Activated T-helper 1 cell treated with anti-CD3 and anti-CD28 coated beads, Interleukin-12 subunit alpha, Interleukin-12 subunit beta, Interleukin-2, Interleukin-4 antibody, amounts not matched to agents 30 ng/mL and 10 ng/mL and 1 ng/mL, durations not matched to agents 14 hours and 24 hours and 36 hours (primary cell): ENCODE measurements around the gene SDSL. TPM values are rescaled to one million over a fixed set of nuclear protein-coding genes. Genes with fewer than 3 reads are reported as not detected.

ENCODE experiments used
- DNase-seq: peaks from one replicate; pipeline ENCODE4 v3.0.0; 2021; ENCODE audit warnings: low spot score
- H3K27ac Mint-ChIP-seq: one replicate; pipeline ENCODE4 v1.8.0; 2021; ENCODE audit warnings: mild to moderate bottlenecking, mixed read lengths
- H3K27me3 Mint-ChIP-seq: one replicate; pipeline ENCODE4 v1.8.0; 2022; ENCODE audit warnings: mild to moderate bottlenecking, moderate library complexity, mixed read lengths; ENCODE audit not compliant: insufficient read depth
- H3K36me3 Mint-ChIP-seq: one replicate; pipeline ENCODE4 v1.8.0; 2021; ENCODE audit warnings: low read depth, mixed read lengths
- H3K4me1 Mint-ChIP-seq: one replicate; pipeline ENCODE4 v1.8.0; 2021; ENCODE audit warnings: low read depth, mixed read lengths
- H3K4me3 Mint-ChIP-seq: one replicate; pipeline ENCODE4 v1.8.0; 2021; ENCODE audit warnings: mild to moderate bottlenecking, moderate library complexity, mixed read lengths
- H3K9me3 Mint-ChIP-seq: one replicate; pipeline ENCODE4 v1.8.0; 2021; ENCODE audit warnings: mixed read lengths
- intact Hi-C: fragments of 100-400 bp; cut with micrococcal nuclease; formaldehyde crosslinking; loops from one replicate; pipeline ENCODE4 v1.15.1; 2024
- total RNA-seq: library from RNA; stranded (reverse); gene quantifications from 2 replicates; pipeline ENCODE4 v1.2.3, GENCODE V29; 2022

The SDSL gene
- total RNA-seq, 1 donor from 2014 or later: 0.52 TPM

DNA sequence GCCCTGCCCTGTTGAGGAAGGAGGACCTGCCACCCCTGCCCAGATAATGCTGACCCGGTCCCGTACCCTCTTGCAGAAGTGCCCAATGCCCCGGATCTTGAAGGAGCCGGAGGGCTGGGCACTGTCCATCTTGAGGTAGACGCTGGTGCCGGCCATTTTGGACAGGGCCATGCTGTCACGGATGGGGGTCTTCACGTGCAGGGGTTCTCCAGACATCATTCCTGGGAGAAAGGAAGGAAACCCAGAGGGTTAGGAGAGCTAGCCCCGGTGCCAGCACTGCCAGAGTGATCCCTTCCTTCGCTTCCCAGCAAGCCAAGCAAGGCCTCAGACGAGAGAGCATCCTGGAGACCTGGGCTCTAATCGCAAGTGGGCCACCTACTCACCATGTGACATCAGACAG lies 22.7 kb upstream of the SDSL start:
- Mint-ChIP-seq H3K4me1 (no peaks in the 10 kb centered on the region), H3K27ac (no peak overlapping the region), H3K36me3 (no peaks in the 10 kb centered on the region), H3K4me3 (no peak overlapping the region), H3K27me3 (peaks cover 6% of the 10 kb centered on the region), H3K9me3 (no peaks in the 10 kb centered on the region)
- intact Hi-C loops: no loop called here
- no peak for DNase-seq

DNA sequence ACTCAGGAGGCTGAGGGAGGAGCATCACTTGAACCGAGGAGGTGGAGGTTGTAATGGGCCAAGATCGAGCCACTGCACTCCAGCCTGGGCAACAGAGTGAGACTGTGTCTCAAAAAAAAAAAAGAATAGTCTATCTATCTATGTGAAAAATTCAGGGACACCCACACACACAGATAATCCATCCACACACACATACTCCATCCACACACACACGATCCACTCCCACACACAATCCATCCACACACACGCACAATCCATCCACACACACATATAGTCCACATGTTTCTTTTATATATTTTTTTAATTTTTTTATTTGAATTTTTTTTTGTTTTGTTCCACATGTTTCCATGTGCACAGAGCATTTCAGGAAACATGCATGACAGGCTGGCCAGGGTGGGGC lies 21.8 kb upstream of the SDSL start:
- Mint-ChIP-seq H3K4me1 (no peaks in the 10 kb centered on the region), H3K36me3 (no peaks in the 10 kb centered on the region), H3K27ac (no peak overlapping the region), H3K9me3 (no peaks in the 10 kb centered on the region), H3K27me3 (peaks cover 9% of the 10 kb centered on the region), H3K4me3 (no peak overlapping the region)
- no peak for DNase-seq
- intact Hi-C loops: no loop called here

DNA sequence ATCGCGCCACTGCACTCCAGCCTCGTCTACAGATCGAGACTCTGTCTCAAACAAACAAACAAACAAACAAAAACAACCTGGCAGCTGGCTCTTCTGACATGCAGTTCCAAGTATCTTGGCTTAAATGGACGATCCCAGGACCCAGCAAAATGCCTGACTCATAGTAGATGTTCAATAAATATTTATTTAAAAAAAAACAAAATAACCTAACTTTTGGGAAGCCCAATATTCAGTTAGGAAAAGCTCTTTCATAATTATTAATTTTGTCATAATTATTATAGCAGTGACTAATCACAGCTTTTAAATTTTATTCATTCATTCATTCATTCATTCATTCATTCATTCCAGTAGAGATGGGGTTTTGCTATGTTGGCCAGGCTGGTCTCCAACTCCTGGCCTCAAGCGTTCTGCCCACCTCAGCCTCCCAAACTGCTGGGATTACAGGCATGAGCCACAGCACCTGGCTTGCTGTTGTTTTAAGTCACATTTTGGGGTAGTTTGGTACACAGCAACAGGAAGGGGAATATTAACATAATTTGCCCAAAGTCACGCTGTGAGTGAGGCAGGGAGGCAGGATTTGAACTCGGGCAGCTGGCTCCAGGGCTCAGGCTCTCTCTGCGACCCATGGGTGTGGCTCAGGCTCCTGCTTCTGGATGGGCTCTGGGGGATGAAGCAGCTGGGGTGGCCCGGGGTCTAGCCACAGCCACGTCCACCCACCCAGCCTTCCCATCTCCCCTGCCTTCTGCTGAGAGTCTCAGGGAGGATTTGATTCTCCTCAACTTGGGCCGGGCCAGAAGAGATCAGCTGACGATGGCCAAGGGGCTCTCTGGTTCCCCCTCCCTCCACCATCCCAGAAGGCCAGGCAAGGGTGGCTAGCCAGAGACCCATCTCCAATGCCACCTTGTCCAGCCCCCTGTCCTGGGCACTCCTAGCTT lies 20.8 kb upstream of the SDSL start:
- no peaks in the 10 kb centered on the region for H3K9me3 Mint-ChIP-seq
- DNase-seq: no peak
- H3K27me3 Mint-ChIP-seq: peaks cover 9% of the 10 kb centered on the region
- H3K4me3 Mint-ChIP-seq: no peak overlapping the region
- no peak overlapping the region for H3K27ac Mint-ChIP-seq
- H3K36me3 Mint-ChIP-seq: no peaks in the 10 kb centered on the region
- intact Hi-C loops: no loop called here
- H3K4me1 Mint-ChIP-seq: no peaks in the 10 kb centered on the region

DNA sequence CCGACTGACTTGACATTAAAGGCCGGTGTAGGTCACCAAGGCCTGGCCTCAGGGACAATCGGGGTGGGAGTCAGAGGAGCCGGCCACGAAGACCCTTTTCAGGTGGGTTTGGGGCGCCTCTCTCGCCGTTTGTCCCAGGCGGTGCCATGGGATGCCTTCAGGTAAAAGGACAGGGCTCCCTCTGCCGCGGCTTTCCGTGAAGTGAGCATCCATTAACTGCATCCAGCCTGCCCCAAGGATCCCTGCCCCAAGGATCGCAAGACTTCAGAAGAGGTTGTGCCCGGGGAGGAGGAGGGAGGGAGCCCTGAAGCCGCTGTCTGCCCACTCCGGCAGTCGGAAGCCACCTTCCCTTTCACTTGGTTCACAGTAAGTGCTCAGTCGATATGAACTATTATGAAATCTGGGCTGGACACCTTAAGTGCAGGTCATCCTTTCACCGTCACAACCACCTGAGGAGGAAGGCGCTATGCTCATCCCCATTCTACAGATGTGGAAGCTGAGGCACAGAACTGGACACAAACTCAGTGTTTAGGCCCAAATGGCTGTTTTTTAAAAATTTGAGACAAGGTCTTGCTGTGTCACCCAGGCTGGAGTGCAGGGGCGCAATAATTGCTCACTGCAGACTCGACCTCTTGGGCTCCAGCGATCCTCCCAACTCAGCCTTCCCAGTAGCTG lies 19.5 kb upstream of the SDSL start:
- no peak overlapping the region for H3K27ac Mint-ChIP-seq
- DNase-seq: no peak
- H3K9me3 Mint-ChIP-seq: no peaks in the 10 kb centered on the region
- H3K27me3 Mint-ChIP-seq: peaks cover 11% of the 10 kb centered on the region
- H3K4me1 Mint-ChIP-seq: no peaks in the 10 kb centered on the region
- H3K36me3 Mint-ChIP-seq: no peaks in the 10 kb centered on the region
- intact Hi-C loops: no loop called here
- no peak overlapping the region for H3K4me3 Mint-ChIP-seq

DNA sequence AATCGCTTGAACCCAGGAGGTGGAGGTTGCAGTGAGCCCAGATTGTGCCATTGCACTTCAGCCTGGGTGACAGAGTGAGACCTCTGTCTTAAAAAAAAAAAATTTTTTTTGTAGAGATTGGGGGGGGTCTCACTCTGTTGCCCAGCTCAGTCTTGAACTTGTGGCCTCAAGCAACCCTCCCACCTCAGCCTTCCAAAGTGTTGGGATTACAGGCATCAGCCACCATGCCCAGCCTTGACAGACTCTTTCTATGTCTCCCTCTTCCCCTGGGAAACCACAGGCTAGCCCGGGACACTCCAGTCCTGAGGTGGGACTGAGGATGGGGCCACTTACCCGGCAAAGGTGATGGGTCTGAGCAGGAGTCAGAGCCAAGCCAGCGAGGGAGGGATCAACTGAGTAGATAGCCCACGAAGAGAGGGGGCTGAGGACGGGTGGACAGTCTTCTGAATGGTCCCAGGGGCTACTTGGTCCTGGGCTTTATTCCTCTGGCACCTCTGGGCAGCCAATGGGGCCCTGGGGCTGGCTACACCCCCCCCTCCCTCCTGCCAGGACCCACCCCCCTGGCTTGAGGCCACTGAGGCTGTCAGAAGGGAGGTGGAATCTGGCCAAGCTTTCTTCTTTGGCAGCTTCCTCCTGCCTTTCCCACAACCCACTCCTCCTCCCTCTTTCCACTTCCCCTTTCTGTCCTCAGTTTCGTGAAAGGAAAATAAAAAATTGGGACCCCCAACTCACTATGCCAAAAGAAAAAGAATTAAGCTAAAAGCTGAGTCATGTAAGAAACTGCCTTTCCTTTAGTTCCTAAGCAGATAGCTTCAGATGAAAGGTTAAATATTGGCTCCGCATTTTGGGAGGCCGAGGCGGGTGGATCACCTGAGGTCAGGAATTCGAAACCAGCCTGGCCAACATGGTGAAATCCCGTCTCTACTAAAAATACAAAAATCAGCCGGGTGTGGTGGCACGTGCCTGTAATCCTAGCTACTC lies 18.5 kb upstream of the SDSL start, which contains the start of gene SDS:
Gene SDS (minus strand): TSS at position 453 of the 981 bp plus-strand sequence. CDS start 4,179 bp downstream, outside the sequence.
- intact Hi-C loops: no loop called here
- Mint-ChIP-seq H3K27ac (no peak within 1 kb of the TSS), H3K9me3 (no peaks in the 10 kb centered on the region), H3K4me3 (no peak within 1 kb of the TSS), H3K27me3 (peaks cover 16% of the 10 kb centered on the region), H3K4me1 (no peaks in the 10 kb centered on the region), H3K36me3 (no peaks in the 10 kb centered on the region)
- DNase-seq: no peak

DNA sequence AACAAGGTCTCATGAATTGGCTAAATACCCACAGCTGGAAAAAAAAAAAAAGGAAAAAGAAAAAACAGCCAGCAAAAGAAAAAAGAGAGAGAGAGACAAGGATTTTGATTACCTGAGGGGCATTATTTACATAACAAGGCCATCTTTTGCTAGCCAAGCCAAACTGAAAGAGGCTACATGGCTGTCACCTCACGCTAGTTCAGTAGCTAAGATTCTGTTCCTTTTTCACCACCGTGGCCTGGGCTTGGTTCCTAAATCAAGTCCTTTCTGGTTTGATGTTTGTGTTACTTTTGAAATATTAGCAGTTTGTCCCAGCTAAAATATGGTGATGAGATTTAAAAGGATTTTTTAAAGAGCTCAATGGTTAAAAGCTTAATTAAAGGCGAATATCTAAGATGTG lies 16.5 kb upstream of the SDSL start:
- no peaks in the 10 kb centered on the region for H3K9me3 Mint-ChIP-seq
- intact Hi-C loops: no loop called here
- H3K4me3 Mint-ChIP-seq: no peak overlapping the region
- no peak overlapping the region for H3K27ac Mint-ChIP-seq
- no peaks in the 10 kb centered on the region for H3K36me3 Mint-ChIP-seq
- H3K27me3 Mint-ChIP-seq: peaks cover 16% of the 10 kb centered on the region
- H3K4me1 Mint-ChIP-seq: no peaks in the 10 kb centered on the region
- DNase-seq: no peak

DNA sequence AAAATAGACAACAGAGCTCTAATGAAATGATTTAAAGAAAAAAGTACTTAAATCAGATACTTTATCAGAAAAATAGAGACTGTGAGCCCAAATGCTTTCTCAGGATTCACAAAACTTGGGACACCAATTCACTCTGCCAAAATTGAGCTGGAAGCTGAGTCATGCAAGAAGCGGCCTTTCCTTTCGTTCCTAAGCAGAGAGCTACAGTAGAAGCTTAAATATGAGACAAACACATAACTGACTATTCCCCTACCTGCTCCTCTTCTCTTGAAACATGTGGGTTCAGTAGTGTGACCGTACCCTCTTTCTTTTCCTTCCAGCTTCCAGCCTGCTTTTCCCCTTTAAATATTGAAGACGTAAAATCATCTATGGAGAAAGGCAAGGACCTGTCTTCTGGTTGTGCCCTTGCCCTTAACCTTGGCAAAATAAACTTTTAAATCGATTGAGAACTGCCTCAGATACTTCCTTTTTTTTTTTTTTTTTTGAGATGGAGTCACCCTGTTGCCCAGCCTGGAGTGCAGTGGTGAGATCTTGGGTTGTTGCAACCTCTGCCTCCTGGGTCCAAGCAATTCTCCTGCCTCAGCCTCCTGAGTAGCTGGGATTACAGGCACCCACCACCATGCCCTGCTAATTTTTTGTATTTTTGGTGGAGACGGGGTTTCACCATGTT lies 14.1 kb upstream of the SDSL start:
- Mint-ChIP-seq H3K36me3 (no peaks in the 10 kb centered on the region), H3K4me1 (no peaks in the 10 kb centered on the region), H3K9me3 (no peaks in the 10 kb centered on the region), H3K4me3 (no peak overlapping the region), H3K27me3 (peaks cover 20% of the 10 kb centered on the region), H3K27ac (no peak overlapping the region)
- intact Hi-C loops: no loop called here
- DNase-seq: no peak

DNA sequence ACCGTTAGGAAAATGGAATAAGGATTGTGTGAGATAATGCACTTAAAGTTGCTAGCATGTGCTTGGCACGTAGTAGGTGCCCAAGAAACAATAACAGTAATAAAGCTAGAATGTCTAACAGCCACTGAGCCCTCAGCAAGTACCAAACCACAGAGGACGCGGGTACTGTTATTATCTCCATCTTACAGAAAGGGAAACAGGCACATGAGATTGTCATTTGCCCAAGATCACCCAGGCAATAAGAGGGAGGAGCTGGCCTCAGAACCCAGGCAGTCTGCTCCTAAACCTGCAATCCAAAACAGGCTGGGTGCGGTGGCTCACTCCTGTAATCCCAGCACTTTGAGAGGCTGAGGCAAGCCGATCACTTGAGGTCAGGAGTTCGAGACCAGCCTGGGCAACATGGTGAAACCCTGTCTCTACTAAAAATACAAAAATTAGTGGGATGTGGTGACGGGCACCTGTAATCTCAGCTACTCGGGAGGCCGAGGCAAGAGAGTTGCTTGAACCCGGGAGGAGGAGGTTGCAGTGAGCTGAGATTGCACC lies 13.4 kb upstream of the SDSL start:
- no peaks in the 10 kb centered on the region for H3K9me3 Mint-ChIP-seq
- no peaks in the 10 kb centered on the region for H3K4me1 Mint-ChIP-seq
- intact Hi-C loops: no loop called here
- H3K36me3 Mint-ChIP-seq: no peaks in the 10 kb centered on the region
- no peak overlapping the region for H3K27ac Mint-ChIP-seq
- DNase-seq: no peak
- no peak overlapping the region for H3K4me3 Mint-ChIP-seq
- H3K27me3 Mint-ChIP-seq: peaks cover 20% of the 10 kb centered on the region

DNA sequence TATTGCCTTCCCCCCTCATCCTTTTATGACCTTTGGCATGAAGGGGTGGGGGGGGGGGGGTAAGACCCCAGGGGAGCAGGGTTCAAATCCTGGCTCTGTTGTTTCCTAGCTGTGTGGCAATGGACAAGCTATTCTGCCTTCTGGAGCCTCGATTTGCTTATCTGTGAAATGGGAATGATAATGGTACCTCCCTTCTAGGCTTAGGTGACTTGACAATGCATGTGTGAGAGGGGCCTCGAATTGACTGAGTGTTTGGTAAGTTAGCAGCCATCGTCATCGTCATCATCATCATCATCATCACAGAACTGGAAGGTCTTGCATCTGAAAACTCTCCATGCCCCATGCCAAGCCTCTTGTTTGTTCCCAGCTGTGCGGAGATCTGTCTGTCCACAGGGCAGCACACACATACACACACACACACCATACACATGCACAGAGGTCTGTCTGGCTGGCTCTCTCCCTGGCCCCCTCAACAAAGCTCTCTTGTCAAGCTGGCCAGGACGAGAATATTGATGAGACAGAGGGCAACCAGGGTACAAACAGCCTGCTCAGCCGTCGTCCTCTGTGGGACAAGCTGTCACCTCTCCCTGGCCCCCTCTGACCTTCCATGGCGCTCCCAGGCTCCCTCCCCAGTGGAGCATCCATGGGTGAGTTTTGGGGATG lies 12.6 kb upstream of the SDSL start:
- no peaks in the 10 kb centered on the region for H3K9me3 Mint-ChIP-seq

DNA sequence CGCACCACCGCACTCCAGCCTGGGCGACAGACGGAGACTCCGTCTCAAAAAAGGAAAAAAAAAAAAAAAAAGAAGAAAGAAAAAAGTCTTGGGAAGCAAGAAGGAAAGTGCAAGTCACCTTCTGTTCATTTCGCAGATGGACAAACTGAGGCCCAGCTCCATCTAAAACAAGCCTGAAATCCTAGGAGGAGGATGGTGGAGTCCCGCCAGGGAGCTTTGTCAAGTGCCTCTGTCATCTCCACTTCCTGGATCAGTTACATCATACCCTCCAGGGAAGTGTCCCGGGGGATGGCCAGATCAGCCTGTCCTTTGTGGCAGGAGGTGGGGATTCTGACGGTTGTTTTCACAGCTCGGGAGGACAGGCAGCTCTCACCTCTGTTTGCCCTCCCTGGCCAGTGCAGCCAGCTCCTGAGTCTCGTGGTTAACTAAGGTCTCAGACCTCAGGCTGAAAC lies 8.7 kb upstream of the SDSL start:
- Mint-ChIP-seq H3K27ac (no peak overlapping the region), H3K4me1 (no peaks in the 10 kb centered on the region), H3K9me3 (no peaks in the 10 kb centered on the region), H3K27me3 (peaks cover 15% of the 10 kb centered on the region), H3K4me3 (no peak overlapping the region), H3K36me3 (no peaks in the 10 kb centered on the region)
- intact Hi-C loops: no loop called here
- DNase-seq: no peak

More for the DNA sequence above, 12.6 kb upstream of the SDSL start:
- H3K4me3 Mint-ChIP-seq: no peak overlapping the region
- H3K27ac Mint-ChIP-seq: no peak overlapping the region
- H3K36me3 Mint-ChIP-seq: no peaks in the 10 kb centered on the region
- DNase-seq: no peak
- no peaks in the 10 kb centered on the region for H3K4me1 Mint-ChIP-seq
- intact Hi-C loops: no loop called here
- H3K27me3 Mint-ChIP-seq: peaks cover 13% of the 10 kb centered on the region

DNA sequence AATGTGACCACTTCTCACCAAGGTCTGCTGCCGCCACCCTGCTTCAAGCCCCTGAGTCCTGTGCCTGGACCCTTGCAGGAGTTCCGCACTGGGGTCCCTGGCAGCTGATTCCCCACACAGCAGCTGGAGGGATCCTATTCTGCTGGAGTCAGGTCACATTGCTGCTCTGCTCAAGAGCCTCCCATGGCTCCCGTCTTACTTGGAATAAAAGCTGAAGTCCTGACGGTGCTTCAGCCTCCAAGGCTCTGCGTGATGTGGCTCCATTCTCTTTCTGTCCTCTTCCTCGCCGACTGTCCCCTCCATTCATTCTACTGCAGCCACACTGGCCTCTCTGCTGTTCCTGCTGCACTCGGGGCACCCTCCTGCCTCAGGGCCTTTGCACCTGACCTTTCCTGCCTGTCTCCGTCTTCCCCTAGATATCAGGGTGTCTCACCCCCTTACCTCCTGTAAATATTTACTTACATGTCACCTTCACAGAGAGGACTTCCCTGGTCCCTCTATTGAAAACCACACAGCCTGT lies 7.6 kb upstream of the SDSL start:
- Mint-ChIP-seq H3K27me3 (peaks cover 15% of the 10 kb centered on the region), H3K36me3 (no peaks in the 10 kb centered on the region), H3K4me3 (no peak overlapping the region), H3K4me1 (no peaks in the 10 kb centered on the region), H3K27ac (no peak overlapping the region), H3K9me3 (no peaks in the 10 kb centered on the region)
- no peak for DNase-seq
- intact Hi-C loops: no loop called here
